K562 (cell line): ENCODE results near the gene QRICH1. TPM values are rescaled to one million over a fixed set of nuclear protein-coding genes. Genes with fewer than 3 reads are reported as not detected.

Experiments used
- BRF1 ChIP-seq: IDR thresholded peaks from 3 replicates; pipeline ENCODE4 v1.6.1; 2011; ENCODE audit warnings: borderline replicate concordance, mild to moderate bottlenecking; ENCODE audit not compliant: insufficient read length; ENCODE audit errors: extremely low read depth
- CBX1 ChIP-seq: sonication (generic); IDR thresholded peaks from 2 replicates; pipeline ENCODE4 v1.6.1; 2016; ENCODE audit warnings: antibody characterized with exemption, low read depth, mild to moderate bottlenecking
- CHD1 ChIP-seq: fragments of 200-600 bp; sonication (generic); IDR thresholded peaks from one replicate; pipeline ENCODE4 v1.6.1; 2012; ENCODE audit warnings: mild to moderate bottlenecking, moderate library complexity, low read length, inconsistent platforms
- CTBP1 ChIP-seq: fragments of 450-650 bp; IDR thresholded peaks from 2 replicates; pipeline ENCODE4 v1.6.1; 2016; ENCODE audit warnings: borderline replicate concordance
- DNMT1 ChIP-seq: fragments of 450-650 bp; IDR thresholded peaks from 2 replicates; pipeline ENCODE4 v1.6.1; 2016; ENCODE audit warnings: antibody characterized with exemption, mild to moderate bottlenecking
- E2F5 ChIP-seq: sonication (generic); formaldehyde crosslinking; IDR thresholded peaks from 2 replicates; pipeline ENCODE4 v1.8.0; 2022; ENCODE audit warnings: mild to moderate bottlenecking, missing genetic modification reagents
- FIP1L1 ChIP-seq: fragments of 200-400 bp; formaldehyde crosslinking; IDR thresholded peaks from 2 replicates; pipeline ENCODE4 v1.6.1; 2018; ENCODE audit warnings: mild to moderate bottlenecking, low read depth, low read length; ENCODE audit not compliant: poor library complexity, severe bottlenecking
- HCFC1 ChIP-seq: IDR thresholded peaks from 2 replicates; pipeline ENCODE4 v1.6.1; 2012; ENCODE audit warnings: low read depth, low read length, improper control_type of control experiment
- HNRNPK ChIP-seq: fragments of 200-400 bp; formaldehyde crosslinking; IDR thresholded peaks from one replicate; pipeline ENCODE4 v1.6.1; 2018; ENCODE audit warnings: mild to moderate bottlenecking, low read depth, low read length; ENCODE audit not compliant: poor library complexity, severe bottlenecking
- HNRNPUL1 ChIP-seq: fragments of 200-400 bp; formaldehyde crosslinking; IDR thresholded peaks from 2 replicates; pipeline ENCODE4 v1.6.1; 2017; ENCODE audit warnings: low read length
- MAZ ChIP-seq, 2 experiments: fragments of 450-650 bp in 1 of 2; sonication (generic) in 1 of 2; formaldehyde crosslinking; IDR thresholded peaks in 1 of 2; conservative IDR thresholded peaks in 1 of 2; 2 replicates each; pipeline versions ENCODE4 v1.4.0 to v1.5.0; 2020; ENCODE audit warnings: mild to moderate bottlenecking in 1 of 2, missing genetic modification reagents in 1 of 2
- MCM3 ChIP-seq: fragments of 450-650 bp; IDR thresholded peaks from 2 replicates; pipeline ENCODE4 v1.6.1; 2016
- MECOM ChIP-seq: fragments of 250-450 bp; sonication (Bioruptor Pico); IDR thresholded peaks from 2 replicates; pipeline ENCODE4 v1.8.0; 2022; ENCODE audit warnings: inconsistent platforms
- MIER1 ChIP-seq: fragments of 450-650 bp; IDR thresholded peaks from 2 replicates; pipeline ENCODE4 v1.6.1; 2016; ENCODE audit warnings: antibody characterized with exemption, mild to moderate bottlenecking, low read depth
- MXD1 ChIP-seq: fragments of 250-450 bp; sonication (Bioruptor Pico); IDR thresholded peaks from 2 replicates; pipeline ENCODE4 v1.8.0; 2021; ENCODE audit warnings: borderline replicate concordance, mild to moderate bottlenecking, moderate library complexity; ENCODE audit not compliant: poor library complexity, severe bottlenecking
- NR3C1 ChIP-seq: sonication (generic); formaldehyde crosslinking; IDR thresholded peaks from 2 replicates; pipeline ENCODE4 v1.8.1; 2022; ENCODE audit warnings: missing genetic modification reagents
- PRMT5 ChIP-seq: sonication (generic); formaldehyde crosslinking; IDR thresholded peaks from 2 replicates; pipeline ENCODE4 v1.5.0; 2020; ENCODE audit warnings: missing genetic modification reagents
- RBM22 ChIP-seq: fragments of 200-400 bp; formaldehyde crosslinking; IDR thresholded peaks from 2 replicates; pipeline ENCODE4 v1.6.1; 2018; ENCODE audit warnings: low read length, low read depth; ENCODE audit not compliant: poor library complexity, severe bottlenecking
- RCOR1 ChIP-seq, 2 experiments: IDR thresholded peaks; 2 replicates each; pipeline ENCODE4 v1.6.1; 2012; ENCODE audit warnings: low read depth in 2 of 2, low read length in 2 of 2, borderline replicate concordance in 1 of 2, improper control_type of control experiment in 1 of 2
- SETDB1 ChIP-seq: IDR thresholded peaks from one replicate; pipeline ENCODE4 v1.6.1; 2012; ENCODE audit warnings: low read length, control low read depth, inconsistent platforms
- ZBTB34 ChIP-seq: fragments of 250-450 bp; sonication (Bioruptor Pico); IDR thresholded peaks from 2 replicates; pipeline ENCODE4 v1.8.0; 2021; ENCODE audit warnings: mild to moderate bottlenecking, moderate library complexity
- ZFPM2 ChIP-seq: fragments of 250-450 bp; sonication (Bioruptor Pico); IDR thresholded peaks from 2 replicates; pipeline ENCODE4 v1.5.1; 2022; ENCODE audit warnings: mild to moderate bottlenecking
- ZNF239 ChIP-seq: fragments of 250-450 bp; sonication (Bioruptor Pico); IDR thresholded peaks from 2 replicates; pipeline ENCODE4 v1.4.0; 2020; ENCODE audit warnings: mild to moderate bottlenecking
- ZNF354B ChIP-seq: fragments of 250-450 bp; sonication (Bioruptor Pico); IDR thresholded peaks from 2 replicates; pipeline ENCODE4 v1.4.0; 2020
- ZNF717 ChIP-seq: fragments of 250-450 bp; sonication (Bioruptor Pico); IDR thresholded peaks from 2 replicates; pipeline ENCODE4 v1.5.0; 2021
- ZSCAN32 ChIP-seq: fragments of 450-650 bp; formaldehyde crosslinking; IDR thresholded peaks from 2 replicates; pipeline ENCODE4 v1.4.0; 2020; ENCODE audit warnings: mild to moderate bottlenecking, moderate library complexity
- polyA plus RNA-seq, 8 experiments: library from polyadenylated mRNA; depleted of rRNA in 4 of 8; stranded (reverse) in 5 of 8; unstranded in 3 of 8; fragments of >200 nt; fragmentation: Nextera tagmentation in 2 of 8; fragmentation: Illumina TruSeq in 1 of 8; extraction: Ambion mirVana in 2 of 8; extraction: Trizol in 1 of 8; gene quantifications; 2 replicates each; pipeline versions ENCODE4 v1.2.1 to v1.2.3, GENCODE V29; 2011 to 2014; ENCODE audit warnings: inconsistent platforms in 1 of 8, missing spikeins in 1 of 8
- total RNA-seq, 7 experiments: library from RNA; depleted of rRNA in 6 of 7; stranded (reverse); fragments of >200 nt in 6 of 7; fragmentation: Illumina TruSeq in 2 of 7; extraction: Trizol in 2 of 7; gene quantifications; 2 replicates each; pipeline versions ENCODE4 v1.2.1 to v1.2.3, GENCODE V29; 2011 to 2021; ENCODE audit warnings: low replicate concordance in 1 of 7

The QRICH1 gene
- total and polyA plus RNA-seq, 9 of the 15 experiments (the other 6 are each of a cell fraction or from before 2014, with no cell fraction given): 20.1 to 99.2 (median 56.7) TPM

- TF ChIP-seq ZBTB34 (CRISPR knock-in tag): no peak
- TF ChIP-seq ZFPM2 (CRISPR knock-in tag): no peak
- TF ChIP-seq HNRNPUL1: no peak
- no peak for TF ChIP-seq SETDB1
- peak; percentile 60 to 62 for TF ChIP-seq MAZ (CRISPR knock-in tag; conservative IDR thresholded peaks at IDR 0.05 in 1 of 2, IDR thresholded peaks at IDR 0.05 in 1 of 2)
- TF ChIP-seq MXD1 (CRISPR knock-in tag): no peak
- TF ChIP-seq MCM3: no peak
- no peak for TF ChIP-seq CHD1
- no peak for TF ChIP-seq NR3C1 (CRISPR knock-in tag)
- peak; percentile 62; the same call in 1 of the 2 replicates for TF ChIP-seq CTBP1
- TF ChIP-seq ZNF354B (CRISPR knock-in tag): no peak
- TF ChIP-seq DNMT1: no peak
- no peak for TF ChIP-seq MECOM (CRISPR knock-in tag)
- TF ChIP-seq BRF1: no peak
- TF ChIP-seq ZSCAN32 (CRISPR knock-in tag): no peak
- TF ChIP-seq E2F5 (CRISPR knock-in tag): no peak; the same call in 1 of the 2 replicates
- no peak for TF ChIP-seq ZNF239 (CRISPR knock-in tag)
- peak; percentile 44 for TF ChIP-seq HCFC1
- no peak for TF ChIP-seq MIER1
- peak; percentile 0 for TF ChIP-seq RBM22
- no peak for TF ChIP-seq HNRNPK
- TF ChIP-seq FIP1L1: peak; percentile 76
- no peak for TF ChIP-seq PRMT5 (CRISPR knock-in tag)
- 0 out of 4 replicates have a peak, but pooled peaks of 1 of the 2 experiments have one; percentile 10 for TF ChIP-seq RCOR1 (IDR thresholded peaks at IDR 0.05; ENCODE audit: borderline replicate concordance in 1 of 2, low read depth in 2 of 2, low read length in 2 of 2)
- TF ChIP-seq CBX1: no peak
- no peak for TF ChIP-seq ZNF717 (CRISPR knock-in tag)
Observed at GRCh38 chr3:49093853-49094767, at the start of gene QRICH1 (continued).
